Mammary epithelial cell (primary cell): ENCODE measurements around the gene SAMD4B.

Experiments used
- CTCF ChIP-seq, 2 donors: IDR thresholded peaks in 1 of 2; conservative IDR thresholded peaks in 1 of 2; 2 replicates each; pipeline ENCODE4 v1.5.1; 2011 to 2012; ENCODE audit warnings: inconsistent platforms in 2 of 2, low read length in 2 of 2, mild to moderate bottlenecking in 2 of 2, control low read depth in 1 of 2, low read depth in 1 of 2; ENCODE audit not compliant: insufficient read depth in 1 of 2; ENCODE audit errors: extremely low read depth in 1 of 2
- EZH2 ChIP-seq: IDR thresholded peaks from 2 replicates; pipeline ENCODE4 v1.6.1; 2012; ENCODE audit warnings: low read length, inconsistent platforms, borderline replicate concordance

GRCh38 chr19:39334444-39334976, 7.7 kb upstream of the SAMD4B start:
- no peak for TF ChIP-seq CTCF (conservative IDR thresholded peaks at IDR 0.05 in 1 of 2, IDR thresholded peaks at IDR 0.05 in 1 of 2; ENCODE audit: extremely low read depth in 1 of 2, insufficient read depth in 1 of 2, low read depth in 1 of 2, low read length in 2 of 2)
- no peak for TF ChIP-seq EZH2
